Panc1 (cell line): ENCODE measurements around the gene ATF3. TPM values are rescaled to one million over a fixed set of nuclear protein-coding genes. Genes with fewer than 3 reads are reported as not detected.

ENCODE experiments used
- ATAC-seq: fragments of 200-7000 bp; cut with Tn5 transposase; 2 replicates; pipeline ENCODE4 v1.9.1; 2020; ENCODE audit warnings: mild to moderate bottlenecking, moderate library complexity
- BruUV-seq: library from RNA; stranded (reverse); fragments of 400-500 nt; replicated peaks from 2 replicates; lab custom pipeline; 2021; lab: Mats Ljungman, UMichigan
- CTCF ChIA-PET: fragments of 300-600 bp; sonication (Branson Sonifier 250); formaldehyde crosslinking; loops from one replicate; lab custom pipeline; 2022; ENCODE audit warnings: antibody characterized with exemption; lab: Charles Lee
- POLR2A ChIA-PET: fragments of 300-600 bp; sonication (Branson Sonifier 250); formaldehyde crosslinking; loops from one replicate; lab custom pipeline; 2022; ENCODE audit warnings: antibody characterized with exemption; lab: Charles Lee
- DNase-seq: peaks from one replicate; pipeline ENCODE4 v3.0.0-alpha.2; 2010; ENCODE audit warnings: low read depth, low spot score
- H3K27ac ChIP-seq: 2 replicates; pipeline ENCODE4 v1.5.1; 2011; ENCODE audit warnings: mild to moderate bottlenecking, low read length, inconsistent platforms
- H3K27me3 ChIP-seq: fragments of 200-500 bp; sonication (Bioruptor generic); 2 replicates; pipeline ENCODE4 v1.6.0; 2014; ENCODE audit warnings: low read length, inconsistent platforms; ENCODE audit not compliant: control insufficient read depth, insufficient read depth
- H3K36me3 ChIP-seq: fragments of 200-500 bp; sonication (Bioruptor generic); 2 replicates; pipeline ENCODE4 v1.5.1; 2014; ENCODE audit warnings: inconsistent platforms, mild to moderate bottlenecking, low read length, moderate library complexity; ENCODE audit not compliant: control insufficient read depth, insufficient read depth
- H3K4me1 ChIP-seq: 2 replicates; pipeline ENCODE4 v1.5.1; 2011; ENCODE audit warnings: inconsistent platforms, mild to moderate bottlenecking, low read length, moderate library complexity; ENCODE audit not compliant: control insufficient read depth, insufficient read depth
- H3K4me3 ChIP-seq, 2 experiments: 2 replicates each; pipeline ENCODE4 v1.5.1; 2011 to 2012; ENCODE audit warnings: low read depth in 2 of 2, low read length in 2 of 2, mild to moderate bottlenecking in 2 of 2, inconsistent platforms in 1 of 2, moderate library complexity in 1 of 2
- H3K9me3 ChIP-seq: fragments of 200-500 bp; sonication (Bioruptor generic); 2 replicates; pipeline ENCODE4 v1.5.1; 2014; ENCODE audit warnings: low read depth, mild to moderate bottlenecking, inconsistent platforms, low read length, moderate library complexity; ENCODE audit not compliant: control insufficient read depth, insufficient read depth
- CTCF ChIP-seq: fragments of 450-650 bp; IDR thresholded peaks from 2 replicates; pipeline ENCODE4 v1.5.1; 2017; ENCODE audit warnings: mild to moderate bottlenecking
- POLR2AphosphoS5 ChIP-seq: IDR thresholded peaks from 2 replicates; pipeline ENCODE4 v1.6.1; 2012; ENCODE audit warnings: mild to moderate bottlenecking, low read depth, low read length, moderate library complexity
- REST ChIP-seq, 2 experiments: IDR thresholded peaks; 2 replicates each; pipeline ENCODE4 v1.6.1; 2011 to 2012; ENCODE audit warnings: low read depth in 2 of 2, control low read depth in 1 of 2, low read length in 1 of 2, mild to moderate bottlenecking in 1 of 2, moderate library complexity in 1 of 2; ENCODE audit not compliant: insufficient read depth in 1 of 2
- SIN3A ChIP-seq: IDR thresholded peaks from 2 replicates; pipeline ENCODE4 v1.6.1; 2012; ENCODE audit warnings: low read depth, mild to moderate bottlenecking, low read length, moderate library complexity, borderline replicate concordance; ENCODE audit not compliant: insufficient read depth
- TCF7L2 ChIP-seq: IDR thresholded peaks from 2 replicates; pipeline ENCODE4 v1.6.1; 2011; ENCODE audit warnings: mild to moderate bottlenecking, low read depth, low read length, inconsistent platforms
- in situ Hi-C: cut with HindIII; loops from 2 replicates; pipeline ENCODE4 v1.10.0; 2016; ENCODE audit warnings: low sequenced_read_pairs, low pct_unique_long_range_greater_than_20kb
- intact Hi-C: fragments of 100-400 bp; cut with micrococcal nuclease; formaldehyde crosslinking; loops from one replicate; pipeline ENCODE4 v1.10.0; 2022; ENCODE audit not compliant: unreplicated experiment
- total RNA-seq: library from RNA; stranded (reverse); gene quantifications from one replicate; pipeline ENCODE4 v1.2.1, GENCODE V29; 2021; ENCODE audit not compliant: unreplicated experiment

ATF3 gene
- total RNA-seq, 1 experiment from 2014 or later = 13.3 TPM

GRCh38 chr1:212641956-212642355 is 33.4 kb downstream of the ATF3 start:
- H3K27ac ChIP-seq = no peak overlapping the region
- ChIA-PET CTCF (no interaction called here), POLR2A (interaction anchor here (0.7 kb wide), 1 partner anchor 153 kb away, joined by 6 read pairs; no protein-coding TSS in a partner anchor)
- 0 out of 2 replicates have a peak, but pooled peaks cover 4% of the 10 kb centered on the region for H3K27me3 ChIP-seq
- intact Hi-C loops (no loop called here), in situ Hi-C loops (no loop called here)
- ATAC-seq (no peak), DNase-seq (no peak)
- H3K4me1 ChIP-seq = no peaks in the 10 kb centered on the region
- TF ChIP-seq POLR2AphosphoS5 (no peak), TCF7L2 (no peak), SIN3A (no peak)
- no peaks in the 10 kb centered on the region for H3K9me3 ChIP-seq
- no TSS peak for BruUV-seq
- H3K36me3 ChIP-seq = no peaks in the 10 kb centered on the region
- no peak overlapping the region for H3K4me3 ChIP-seq

- H3K4me3 ChIP-seq = no peak overlapping the region
- TF ChIP-seq SIN3A (no peak), CTCF (no peak), REST (IDR thresholded peaks at IDR 0.05; ENCODE audit: insufficient read depth in 1 of 2, low read depth in 2 of 2, low read length in 1 of 2) (no peak), POLR2AphosphoS5 (no peak), TCF7L2 (no peak)
- intact Hi-C loops = no loop called here
- ATAC-seq (no peak), DNase-seq (no peak)
- 0 out of 2 replicates have a peak, but pooled peaks cover 2% of the 10 kb centered on the region for H3K27me3 ChIP-seq
- in situ Hi-C loops = no loop called here
- BruUV-seq = no TSS peak
- ChIA-PET POLR2A (no interaction called here), CTCF (no interaction called here)
- no peaks in the 10 kb centered on the region for H3K4me1 ChIP-seq
- no peak overlapping the region for H3K27ac ChIP-seq
- H3K9me3 ChIP-seq = no peaks in the 10 kb centered on the region
- H3K36me3 ChIP-seq = no peaks in the 10 kb centered on the region
Observed at GRCh38 chr1:212643877-212644276, 35.3 kb downstream of the ATF3 start.

- no peak for DNase-seq
- ChIA-PET POLR2A (no interaction called here), CTCF (no interaction called here)
- H3K4me3 ChIP-seq = no peak overlapping the region
- TF ChIP-seq TCF7L2 = no peak
- TF ChIP-seq POLR2AphosphoS5 = no peak
- TF ChIP-seq REST (IDR thresholded peaks at IDR 0.05; ENCODE audit: insufficient read depth in 1 of 2, low read depth in 2 of 2, low read length in 1 of 2) = no peak
- TF ChIP-seq SIN3A = no peak
- TF ChIP-seq CTCF = no peak
- intact Hi-C loops = no loop called here
- ATAC-seq = no peak
- no peaks in the 10 kb centered on the region for H3K36me3 ChIP-seq
- 0 out of 2 replicates have a peak, but pooled peaks cover 2% of the 10 kb centered on the region for H3K27me3 ChIP-seq
- no peaks in the 10 kb centered on the region for H3K9me3 ChIP-seq
- H3K4me1 ChIP-seq = no peaks in the 10 kb centered on the region
- in situ Hi-C loops = no loop called here
- H3K27ac ChIP-seq = no peak overlapping the region
- no TSS peak for BruUV-seq
Observed at GRCh38 chr1:212644866-212645545, 36.4 kb downstream of the ATF3 start.
